Measurements from ENCODE around the gene ZNF800. TPM values are rescaled to one million over a fixed set of nuclear protein-coding genes. Genes with fewer than 3 reads are reported as not detected.

ZNF800 gene
- polyA plus RNA-seq, 3 donors, result 4.8 to 12.1 (median 6.6) TPM

GRCh38 chr7:127365164-127365956, 27.1 kb downstream of the ZNF800 start:
- H3K27ac ChIP-seq (ENCODE audit: low read depth, low read length), result no peak overlapping the region
- WGBS, 3 donors, result 77 to 93% (median 80%) methylated on average over 5 of the region's 5 CpGs

- WGBS, 3 donors, result 80 to 91% (median 86%) methylated on average over 4 of the region's 4 CpGs
- H3K27ac ChIP-seq (ENCODE audit: low read depth, low read length), result no peak overlapping the region
Observed at GRCh38 chr7:127362364-127363027, 30.0 kb downstream of the ZNF800 start.

- WGBS, 3 donors, result 78 to 88% (median 88%) methylated on average over 1 of the region's 1 CpG
Observed at GRCh38 chr7:127361736-127362135, 30.8 kb downstream of the ZNF800 start.

GRCh38 chr7:127359011-127359410, 33.5 kb downstream of the ZNF800 start:
- H3K27ac ChIP-seq (ENCODE audit: low read depth, low read length), result no peak overlapping the region
- 93 to 100% (median 95%) methylated on average over 1 of the region's 1 CpG for WGBS, 3 donors

More at GRCh38 chr7:127361736-127362135, 30.8 kb downstream of the ZNF800 start:
- H3K27ac ChIP-seq (ENCODE audit: low read depth, low read length), result no peak overlapping the region

- H3K27ac ChIP-seq (ENCODE audit: low read depth, low read length), result no peak overlapping the region
Observed at GRCh38 chr7:127353897-127354296, 38.6 kb downstream of the ZNF800 start.

- no peak overlapping the region for H3K27ac ChIP-seq (ENCODE audit: low read depth, low read length)
- WGBS, 3 donors, result 42 to 72% (median 63%) methylated on average over 3 of the region's 3 CpGs
Observed at GRCh38 chr7:127350586-127350985, 41.9 kb downstream of the ZNF800 start.

GRCh38 chr7:127349881-127350280, 42.6 kb downstream of the ZNF800 start:
- H3K27ac ChIP-seq (ENCODE audit: low read depth, low read length), result no peak overlapping the region
- 89 to 90% (median 90%) methylated on average over 7 of the region's 7 CpGs for WGBS, 3 donors

- no peak overlapping the region for H3K27ac ChIP-seq (ENCODE audit: low read depth, low read length)
- 93 to 97% (median 96%) methylated on average over 3 of the region's 3 CpGs for WGBS, 3 donors
Observed at GRCh38 chr7:127348247-127348631, 44.3 kb downstream of the ZNF800 start.

- H3K27ac ChIP-seq (ENCODE audit: low read depth, low read length), result no peak overlapping the region
- 3 to 4% (median 4%) methylated on average over 66 to 79 of the region's 79 CpGs for whole genome bisulfite sequencing, 3 donors
Observed at GRCh38 chr7:127347567-127348246, 44.8 kb downstream of the ZNF800 start.

- H3K27ac ChIP-seq (ENCODE audit: low read depth, low read length), result no peak overlapping the region
- WGBS, 3 donors, result 82 to 91% (median 83%) methylated on average over 9 of the region's 9 CpGs
Observed at GRCh38 chr7:127346575-127347256, 45.8 kb downstream of the ZNF800 start.

GRCh38 chr7:127342596-127342995, 49.9 kb downstream of the ZNF800 start:
- 76 to 83% (median 78%) methylated on average over 1 of the region's 1 CpG for WGBS, 3 donors
- no peak overlapping the region for H3K27ac ChIP-seq (ENCODE audit: low read depth, low read length)

GRCh38 chr7:127338122-127338521, 54.4 kb downstream of the ZNF800 start:
- no peak overlapping the region for H3K27ac ChIP-seq (ENCODE audit: low read depth, low read length)
- 80 to 95% (median 84%) methylated on average over 1 of the region's 1 CpG for WGBS, 3 donors

- 64 to 76% (median 75%) methylated on average over 5 of the region's 5 CpGs for WGBS, 3 donors
- H3K27ac ChIP-seq (ENCODE audit: low read depth, low read length), result no peak overlapping the region
Observed at GRCh38 chr7:127337581-127337980, 54.9 kb downstream of the ZNF800 start.

GRCh38 chr7:127336458-127336857, 56.0 kb downstream of the ZNF800 start:
- 89 to 90% (median 90%) methylated on average over 2 of the region's 2 CpGs for WGBS, 3 donors
- H3K27ac ChIP-seq (ENCODE audit: low read depth, low read length), result peak overlapping the region; percentile 38

- H3K27ac ChIP-seq (ENCODE audit: low read depth, low read length), result no peak overlapping the region
- 76 to 91% (median 82%) methylated on average over 2 of the region's 2 CpGs for WGBS, 3 donors
Observed at GRCh38 chr7:127332880-127333279, 59.6 kb downstream of the ZNF800 start.

GRCh38 chr7:127330070-127330469, 62.4 kb downstream of the ZNF800 start:
- H3K27ac ChIP-seq (ENCODE audit: low read depth, low read length), result no peak overlapping the region
- 54 to 82% (median 58%) methylated on average over 1 of the region's 1 CpG for WGBS, 3 donors

- 59 to 64% (median 62%) methylated on average over 7 of the region's 7 CpGs for WGBS, 3 donors
- H3K27ac ChIP-seq (ENCODE audit: low read depth, low read length), result no peak overlapping the region
Observed at GRCh38 chr7:127322832-127323493, 69.5 kb downstream of the ZNF800 start.

GRCh38 chr7:127322351-127322750, 70.2 kb downstream of the ZNF800 start:
- 57 to 66% (median 61%) methylated on average over 5 of the region's 5 CpGs for WGBS, 3 donors

More at GRCh38 chr7:127322351-127322750, 70.2 kb downstream of the ZNF800 start:
- no peak overlapping the region for H3K27ac ChIP-seq (ENCODE audit: low read depth, low read length)
